Sigmoid colon (tissue), 7 donors: ENCODE data around the gene DOK6. TPM values are rescaled to one million over a fixed set of nuclear protein-coding genes. Genes with fewer than 3 reads are reported as not detected.

Experiments
- DNase-seq: peaks from one replicate; pipeline ENCODE4 v3.0.0-alpha.2; 2019
- H3K27ac ChIP-seq, 4 donors: fragments of 200-600 bp; sonication (generic); one replicate each; pipeline ENCODE4 v1.5.1; 2016 to 2019; ENCODE audit warnings: mild to moderate bottlenecking in 1 of 4
- H3K27me3 ChIP-seq, 3 donors: fragments of 200-600 bp; sonication (generic); one replicate each; pipeline ENCODE4 v1.5.1; 2019; ENCODE audit warnings: mild to moderate bottlenecking in 1 of 3
- H3K36me3 ChIP-seq, 4 donors: fragments of 200-600 bp; sonication (generic); one replicate each; pipeline ENCODE4 v1.5.1; 2016 to 2019
- H3K4me1 ChIP-seq, 4 donors: fragments of 200-600 bp; sonication (generic); one replicate each; pipeline ENCODE4 v1.5.1; 2017 to 2019
- H3K4me3 ChIP-seq, 4 donors: fragments of 200-600 bp; sonication (generic); one replicate each; pipeline ENCODE4 v1.5.1; 2017 to 2019; ENCODE audit warnings: mild to moderate bottlenecking in 2 of 4, moderate library complexity in 1 of 4
- H3K9me3 ChIP-seq, 4 donors: fragments of 200-600 bp in 3 of 4; sonication (generic) in 3 of 4; one replicate each; pipeline versions ENCODE4 v1.5.1 to v1.6.1; 2013 to 2019
- CTCF ChIP-seq, 4 experiments: fragments of 450-650 bp in 3 of 4; fragments of 200-600 bp in 1 of 4; IDR thresholded peaks; one replicate each; pipeline ENCODE4 v1.5.1; 2016 to 2019; ENCODE audit warnings: antibody characterized with exemption in 4 of 4, mild to moderate bottlenecking in 3 of 4, moderate library complexity in 2 of 4
- EP300 ChIP-seq, 4 donors: sonication (generic); formaldehyde crosslinking; IDR thresholded peaks; one replicate each; pipeline ENCODE4 v1.6.1; 2017; ENCODE audit warnings: antibody characterized with exemption in 4 of 4
- POLR2A ChIP-seq, 2 donors: fragments of 450-650 bp; IDR thresholded peaks; one replicate each; pipeline ENCODE4 v1.6.1; 2016; ENCODE audit warnings: antibody characterized with exemption in 2 of 2, mild to moderate bottlenecking in 2 of 2, moderate library complexity in 2 of 2
- POLR2AphosphoS5 ChIP-seq, 4 donors: sonication (generic); formaldehyde crosslinking; IDR thresholded peaks; one replicate each; pipeline ENCODE4 v1.6.1; 2017; ENCODE audit warnings: antibody characterized with exemption in 4 of 4
- WGBS, 2 donors: extraction: QIAGEN DNeasy Blood & Tissue Kit; methylation state at CpG; one replicate each; pipeline ENCODE4 v1.1.7; 2013; 5-methylcytosine and 5-hydroxymethylcytosine counted together
- intact Hi-C: fragments of 100-400 bp; cut with DNase I; formaldehyde crosslinking; loops from one replicate; pipeline ENCODE4 v1.15.1; 2023
- polyA plus RNA-seq, 3 donors: library from polyadenylated mRNA; stranded (reverse); fragments of 200-250 nt; gene quantifications; one replicate each; pipeline ENCODE4 v1.2.3, GENCODE V29; 2013
- total RNA-seq, 4 donors: library from RNA; depleted of rRNA; stranded (reverse); fragments of >200 nt; gene quantifications; one replicate each; pipeline ENCODE4 v1.1.0, GENCODE V29; 2016
- donor health status: healthy with polysubstance abuse.
- donor health status: Bipolar disorder and iron deficiency.
- donor health status: healthy.

DOK6 gene
- total and polyA plus RNA-seq, 7 donors, result under 0.01 to 1.9 (median 0.95) TPM

DNA sequence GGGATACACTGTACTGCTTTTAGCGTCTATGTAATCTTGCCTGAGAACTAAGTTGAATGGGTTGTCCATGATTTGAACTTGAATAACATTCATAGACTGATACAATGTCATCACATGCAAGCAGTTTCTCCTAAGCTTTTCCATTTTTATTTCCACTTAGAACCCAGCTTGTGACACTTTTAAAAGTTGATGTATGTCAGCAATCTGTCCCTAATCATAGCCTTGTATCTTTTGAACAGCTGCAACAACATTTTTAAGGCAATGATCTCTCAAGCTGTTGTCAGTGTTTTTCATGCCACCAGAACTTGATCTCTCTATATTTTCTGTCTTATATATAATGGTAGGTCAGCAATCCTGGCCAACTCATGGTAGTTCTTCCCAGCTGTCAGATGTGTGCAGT, 185.0 kb downstream of the DOK6 start:
- no peak overlapping the region for H3K4me3 ChIP-seq
- DNase-seq, result no peak
- TF ChIP-seq EP300 (IDR thresholded peaks at IDR 0.05) (no peak), POLR2AphosphoS5 (IDR thresholded peaks at IDR 0.05) (no peak), CTCF (IDR thresholded peaks at IDR 0.05) (no peak), POLR2A (IDR thresholded peaks at IDR 0.05) (no peak)
- no peak overlapping the region for H3K27ac ChIP-seq
- no peaks in the 10 kb centered on the region for H3K36me3 ChIP-seq
- H3K4me1 ChIP-seq, result no peaks in the 10 kb centered on the region
- 78 to 85% methylated on average over 1 of the region's 1 CpG for WGBS, 2 donors
- intact Hi-C loops, result no loop called here
- H3K9me3 ChIP-seq, result no peaks in the 10 kb centered on the region
- H3K27me3 ChIP-seq, result no peaks in the 10 kb centered on the region

GRCh38 chr18:69586537-69586936, 185.8 kb downstream of the DOK6 start:
- H3K27me3 ChIP-seq, result no peaks in the 10 kb centered on the region
- H3K27ac ChIP-seq, result no peak overlapping the region
- H3K9me3 ChIP-seq, result no peaks in the 10 kb centered on the region
- no peaks in the 10 kb centered on the region for H3K36me3 ChIP-seq
- no peaks in the 10 kb centered on the region for H3K4me1 ChIP-seq
- TF ChIP-seq POLR2A (IDR thresholded peaks at IDR 0.05) (no peak), CTCF (IDR thresholded peaks at IDR 0.05) (no peak), POLR2AphosphoS5 (IDR thresholded peaks at IDR 0.05) (no peak), EP300 (IDR thresholded peaks at IDR 0.05) (no peak)
- WGBS, 2 donors, result 68 to 72% methylated on average over 7 of the region's 7 CpGs
- no peak for DNase-seq
- intact Hi-C loops, result no loop called here
- no peak overlapping the region for H3K4me3 ChIP-seq

DNA sequence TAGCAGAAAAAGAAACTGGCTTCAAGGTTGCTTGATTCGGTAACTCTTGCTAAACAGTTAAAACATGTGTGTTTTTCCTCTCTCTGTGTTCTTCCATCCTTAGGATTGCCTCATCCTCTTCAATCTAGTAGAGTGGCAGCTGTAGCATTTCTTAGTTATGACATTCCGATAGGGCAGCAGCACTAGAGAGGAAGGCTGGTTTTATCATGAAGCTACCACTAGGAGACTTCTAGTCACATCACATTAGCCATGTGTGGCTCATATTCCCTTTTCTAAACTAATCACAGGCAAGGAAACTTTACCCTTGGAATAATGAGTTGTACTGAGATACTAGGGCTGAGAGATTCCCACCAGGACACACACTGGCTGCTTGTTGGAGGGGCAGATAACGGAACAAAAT, 187.6 kb downstream of the DOK6 start:
- Histone ChIP-seq H3K4me3 (no peak overlapping the region), H3K36me3 (no peaks in the 10 kb centered on the region), H3K9me3 (no peaks in the 10 kb centered on the region), H3K27me3 (no peaks in the 10 kb centered on the region), H3K4me1 (no peaks in the 10 kb centered on the region), H3K27ac (no peak overlapping the region)
- TF ChIP-seq POLR2A (IDR thresholded peaks at IDR 0.05) (no peak), EP300 (IDR thresholded peaks at IDR 0.05) (no peak), CTCF (IDR thresholded peaks at IDR 0.05) (no peak), POLR2AphosphoS5 (IDR thresholded peaks at IDR 0.05) (no peak)
- intact Hi-C loops, result no loop called here
- 92 to 93% methylated on average over 3 of the region's 3 CpGs for WGBS, 2 donors
- no peak for DNase-seq

DNA sequence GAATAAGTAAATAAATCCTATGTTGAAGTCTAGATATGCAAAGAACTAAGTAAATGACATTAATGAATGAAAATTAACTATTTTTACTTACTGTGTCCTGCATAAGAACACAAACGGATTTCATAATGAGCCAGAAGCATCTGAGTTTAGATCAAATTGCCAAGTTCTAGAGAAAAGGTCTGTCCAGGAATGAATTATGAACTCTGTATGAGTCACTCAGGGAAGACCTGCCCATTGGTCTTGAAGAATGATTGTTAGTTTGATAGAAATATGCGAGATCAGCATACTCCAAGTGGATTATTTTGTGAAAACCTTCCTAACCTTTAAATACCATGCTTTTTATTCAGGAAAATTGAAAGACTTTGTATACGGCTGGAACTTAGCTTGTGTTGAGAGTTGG, 189.5 kb downstream of the DOK6 start:
- no peaks in the 10 kb centered on the region for H3K4me1 ChIP-seq
- DNase-seq, result no peak
- H3K9me3 ChIP-seq, result no peaks in the 10 kb centered on the region
- no peak overlapping the region for H3K4me3 ChIP-seq
- TF ChIP-seq EP300 (IDR thresholded peaks at IDR 0.05) (no peak), POLR2AphosphoS5 (IDR thresholded peaks at IDR 0.05) (no peak), POLR2A (IDR thresholded peaks at IDR 0.05) (no peak), CTCF (IDR thresholded peaks at IDR 0.05) (no peak)
- no peaks in the 10 kb centered on the region for H3K27me3 ChIP-seq
- no peaks in the 10 kb centered on the region for H3K36me3 ChIP-seq
- WGBS, 2 donors, result 84 to 92% methylated on average over 3 of the region's 3 CpGs
- no peak overlapping the region for H3K27ac ChIP-seq
- intact Hi-C loops, result no loop called here

DNA sequence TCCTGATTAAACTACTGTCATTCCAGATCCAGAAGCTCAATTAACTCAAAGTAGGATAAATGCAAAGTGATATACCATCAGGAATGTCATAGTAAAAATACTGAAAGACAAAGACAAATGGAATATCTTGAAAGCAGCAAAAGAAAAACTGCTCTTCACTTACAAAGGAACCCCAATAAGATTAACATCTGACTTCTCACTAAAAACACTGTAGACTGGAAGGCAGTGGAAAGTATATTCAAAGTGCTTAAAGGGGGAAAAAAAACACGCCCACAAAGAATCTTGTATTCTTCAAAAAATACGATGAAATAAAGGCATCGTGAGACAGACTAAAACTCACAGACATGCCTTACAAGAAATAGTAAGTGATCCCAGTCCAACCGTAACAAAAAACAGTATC, 195.7 kb downstream of the DOK6 start:
- H3K27me3 ChIP-seq, result no peaks in the 10 kb centered on the region
- TF ChIP-seq POLR2AphosphoS5 (IDR thresholded peaks at IDR 0.05) (no peak), POLR2A (IDR thresholded peaks at IDR 0.05) (no peak), EP300 (IDR thresholded peaks at IDR 0.05) (no peak), CTCF (IDR thresholded peaks at IDR 0.05) (no peak)
- intact Hi-C loops, result no loop called here
- H3K9me3 ChIP-seq, result peaks cover 0 to 4% (median 0%) of the 10 kb centered on the region in 4 donors
- no peaks in the 10 kb centered on the region for H3K4me1 ChIP-seq
- no peak for DNase-seq
- no peaks in the 10 kb centered on the region for H3K36me3 ChIP-seq
- no peak overlapping the region for H3K27ac ChIP-seq
- WGBS, 2 donors, result 92 to 97% methylated on average over 4 of the region's 4 CpGs
- H3K4me3 ChIP-seq, result no peak overlapping the region
